IMR-90 (cell line): ENCODE data around the gene COX6A2. TPM values are rescaled to one million over a fixed set of nuclear protein-coding genes. Genes with fewer than 3 reads are reported as not detected.

Experiments
- ATAC-seq: fragments of 200-7000 bp; cut with Tn5 transposase; 2 replicates; pipeline ENCODE4 v1.9.1; 2020; ENCODE audit warnings: low read depth, mild to moderate bottlenecking, moderate library complexity
- BruUV-seq: library from RNA; stranded (reverse); fragments of 400-500 nt; replicated peaks from 2 replicates; lab custom pipeline; 2021; lab: Mats Ljungman, UMichigan
- CTCF ChIA-PET: fragments of 300-600 bp; formaldehyde crosslinking; extraction: SDS; loops from one replicate; lab custom pipeline; 2021; ENCODE audit warnings: antibody characterized with exemption; lab: Yijun Ruan, JAX
- POLR2A ChIA-PET: fragments of 300-600 bp; sonication (Branson Sonifier 250); formaldehyde crosslinking; loops from one replicate; lab custom pipeline; 2022; ENCODE audit warnings: antibody characterized with exemption; ENCODE audit not compliant: unreplicated experiment; lab: Charles Lee
- DNase-seq: peaks from one replicate; pipeline ENCODE4 v3.0.0; 2013
- H2AFZ ChIP-seq: replicated peaks from 2 replicates; pipeline ENCODE3; 2013; ENCODE audit warnings: low read length, mild to moderate bottlenecking; ENCODE audit not compliant: poor library complexity
- H2AK5ac ChIP-seq: 2 replicates; pipeline ENCODE4 v1.6.1; 2013; ENCODE audit warnings: low read depth, low read length, inconsistent platforms
- H2AK9ac ChIP-seq: replicated peaks from 2 replicates; pipeline ENCODE3; 2013; ENCODE audit warnings: mild to moderate bottlenecking, low read depth, low read length, moderate library complexity; ENCODE audit not compliant: poor library complexity
- H2BK120ac ChIP-seq: 2 replicates; pipeline ENCODE4 v1.6.1; 2013; ENCODE audit warnings: low read depth, low read length, inconsistent platforms
- H2BK15ac ChIP-seq: 3 replicates; pipeline ENCODE4 v1.6.1; 2013; ENCODE audit warnings: low read depth, low read length, inconsistent platforms
- H2BK20ac ChIP-seq: 2 replicates; pipeline ENCODE4 v1.6.1; 2013; ENCODE audit warnings: low read depth, mild to moderate bottlenecking, inconsistent platforms, low read length, moderate library complexity
- H2BK5ac ChIP-seq: 2 replicates; pipeline ENCODE4 v1.6.1; 2013; ENCODE audit warnings: mild to moderate bottlenecking, low read depth, low read length, inconsistent platforms; ENCODE audit not compliant: poor library complexity, severe bottlenecking
- H3K14ac ChIP-seq: replicated peaks from 2 replicates; pipeline ENCODE4 v1.6.1; 2013; ENCODE audit warnings: low read depth, low read length, inconsistent platforms
- H3K18ac ChIP-seq: 2 replicates; pipeline ENCODE4 v1.6.1; 2013; ENCODE audit warnings: low read depth, low read length, control low read depth
- H3K23ac ChIP-seq: 2 replicates; pipeline ENCODE4 v1.6.1; 2013; ENCODE audit warnings: low read depth, low read length, inconsistent platforms
- H3K27ac ChIP-seq: 2 replicates; pipeline ENCODE4 v1.5.1; 2013; ENCODE audit warnings: mild to moderate bottlenecking, control low read depth, low read length; ENCODE audit not compliant: insufficient read depth
- H3K27me3 ChIP-seq: 2 replicates; pipeline ENCODE4 v1.6.1; 2013; ENCODE audit warnings: low read length; ENCODE audit not compliant: control insufficient read depth, insufficient read depth
- H3K36me3 ChIP-seq: 2 replicates; pipeline ENCODE4 v1.6.1; 2013; ENCODE audit warnings: low read length, mixed read lengths; ENCODE audit not compliant: control insufficient read depth, insufficient read depth
- H3K4ac ChIP-seq: 2 replicates; pipeline ENCODE4 v1.6.1; 2013; ENCODE audit warnings: low read depth, low read length, inconsistent platforms
- H3K4me1 ChIP-seq: 2 replicates; pipeline ENCODE4 v1.6.1; 2013; ENCODE audit warnings: low read length, mixed read lengths; ENCODE audit not compliant: control insufficient read depth, insufficient read depth
- H3K4me2 ChIP-seq: 2 replicates; pipeline ENCODE4 v1.6.1; 2013; ENCODE audit warnings: low read depth, mild to moderate bottlenecking, control low read depth, low read length, moderate library complexity
- H3K4me3 ChIP-seq: 2 replicates; pipeline ENCODE4 v1.5.1; 2013; ENCODE audit warnings: low read depth, mild to moderate bottlenecking, control low read depth, low read length, moderate library complexity; ENCODE audit not compliant: insufficient read depth
- H3K56ac ChIP-seq: 2 replicates; pipeline ENCODE4 v1.6.1; 2013; ENCODE audit warnings: low read length, inconsistent platforms; ENCODE audit not compliant: insufficient read depth; ENCODE audit errors: extremely low read depth
- H3K79me1 ChIP-seq, 2 experiments: 2 replicates each; pipeline ENCODE4 v1.6.1; 2013; ENCODE audit warnings: low read length in 2 of 2, inconsistent platforms in 1 of 2, low read depth in 1 of 2
- H3K9ac ChIP-seq: 2 replicates; pipeline ENCODE4 v1.6.1; 2013; ENCODE audit warnings: low read depth, low read length, control low read depth
- H3K9me1 ChIP-seq: 2 replicates; pipeline ENCODE4 v1.6.1; 2013; ENCODE audit warnings: low read length, inconsistent platforms; ENCODE audit not compliant: insufficient read depth
- H3K9me3 ChIP-seq: 2 replicates; pipeline ENCODE4 v1.6.1; 2013; ENCODE audit warnings: low read length; ENCODE audit not compliant: control insufficient read depth, insufficient read depth
- H4K20me1 ChIP-seq: 2 replicates; pipeline ENCODE4 v1.6.1; 2013; ENCODE audit warnings: low read length, inconsistent platforms; ENCODE audit not compliant: insufficient read depth
- H4K5ac ChIP-seq: 2 replicates; pipeline ENCODE4 v1.6.1; 2013; ENCODE audit warnings: mild to moderate bottlenecking, low read depth, low read length, control low read depth
- H4K8ac ChIP-seq, 2 experiments: 2 replicates each; pipeline ENCODE4 v1.6.1; 2013; ENCODE audit warnings: low read depth in 2 of 2, low read length in 2 of 2, control low read depth in 1 of 2, inconsistent platforms in 1 of 2
- H4K91ac ChIP-seq: 2 replicates; pipeline ENCODE4 v1.6.1; 2013; ENCODE audit warnings: low read depth, low read length, inconsistent platforms; ENCODE audit not compliant: insufficient read depth
- BHLHE40 ChIP-seq: fragments of 150-350 bp; IDR thresholded peaks from 2 replicates; pipeline ENCODE4 v1.6.1; 2016; ENCODE audit warnings: mild to moderate bottlenecking, low read depth, low read length
- CEBPB ChIP-seq: IDR thresholded peaks from 2 replicates; pipeline ENCODE4 v1.6.1; 2012; ENCODE audit warnings: low read depth, low read length, improper control_type of control experiment
- CHD1 ChIP-seq: IDR thresholded peaks from 2 replicates; pipeline ENCODE4 v1.6.1; 2012; ENCODE audit warnings: low read depth, low read length, improper control_type of control experiment
- FOS ChIP-seq: fragments of 150-350 bp; IDR thresholded peaks from 2 replicates; pipeline ENCODE4 v1.6.1; 2016; ENCODE audit warnings: low read depth, low read length
- MAFK ChIP-seq: IDR thresholded peaks from 2 replicates; pipeline ENCODE4 v1.6.1; 2012; ENCODE audit warnings: low read depth, low read length, improper control_type of control experiment
- MAZ ChIP-seq: IDR thresholded peaks from 2 replicates; pipeline ENCODE4 v1.6.1; 2012; ENCODE audit warnings: low read depth, mild to moderate bottlenecking, low read length, improper control_type of control experiment, moderate library complexity, borderline replicate concordance
- MXI1 ChIP-seq: IDR thresholded peaks from 2 replicates; pipeline ENCODE4 v1.6.1; 2012; ENCODE audit warnings: low read depth, mild to moderate bottlenecking, low read length, moderate library complexity, borderline replicate concordance
- POLR2A ChIP-seq: IDR thresholded peaks from 2 replicates; pipeline ENCODE4 v1.6.1; 2012; ENCODE audit warnings: mild to moderate bottlenecking, low read depth, low read length
- RAD21 ChIP-seq: IDR thresholded peaks from 2 replicates; pipeline ENCODE4 v1.6.1; 2012; ENCODE audit warnings: low read length, improper control_type of control experiment
- RCOR1 ChIP-seq: IDR thresholded peaks from 2 replicates; pipeline ENCODE4 v1.6.1; 2012; ENCODE audit warnings: mild to moderate bottlenecking, low read length, improper control_type of control experiment; ENCODE audit not compliant: insufficient replicate concordance
- RFX5 ChIP-seq: IDR thresholded peaks from 2 replicates; pipeline ENCODE4 v1.8.0; 2012; ENCODE audit warnings: low read depth, mild to moderate bottlenecking, low read length, moderate library complexity
- SMC3 ChIP-seq: fragments of 150-350 bp; IDR thresholded peaks from 2 replicates; pipeline ENCODE4 v1.6.1; 2016; ENCODE audit warnings: low read depth, mild to moderate bottlenecking, antibody characterized with exemption, low read length, moderate library complexity
- WGBS, 2 experiments: methylation state at CpG; one replicate each; pipeline versions ENCODE4 v1.1.5 to v1.1.7; 2013; ENCODE audit warnings: missing lambda C conversion rate in 2 of 2; ENCODE audit not compliant: insufficient read length in 1 of 2; ENCODE audit errors: extremely low coverage in 2 of 2; 5-methylcytosine and 5-hydroxymethylcytosine counted together
- dilution Hi-C: fragments of 300-500 bp; cut with HindIII; formaldehyde crosslinking; loops from one replicate; pipeline ENCODE4 v1.14.3; 2018; ENCODE audit warnings: low sequenced_read_pairs; ENCODE audit not compliant: unreplicated experiment
- in situ Hi-C: fragments of 300-500 bp; cut with MboI; formaldehyde crosslinking; loops from 3 replicates; pipeline ENCODE4 v1.14.3; 2019; ENCODE audit warnings: low sequenced_read_pairs, inconsistent platforms, mixed read lengths
- intact Hi-C: fragments of 100-400 bp; cut with micrococcal nuclease; formaldehyde crosslinking; loops from 2 replicates; pipeline ENCODE4 v1.10.0; 2022
- polyA plus RNA-seq, 3 experiments: library from polyadenylated mRNA; depleted of rRNA; stranded (reverse); fragments of >200 nt; gene quantifications; 2 replicates each; pipeline ENCODE4 v1.2.3, GENCODE V29; 2012; ENCODE audit warnings: low replicate concordance in 1 of 3
- total RNA-seq: library from RNA; depleted of rRNA; stranded (reverse); fragments of >200 nt; gene quantifications from 2 replicates; pipeline ENCODE4 v1.2.3, GENCODE V29; 2012
- TF ChIP-seq, protein P1 (sequence below): fragments of 150-350 bp; IDR thresholded peaks from 2 replicates; pipeline ENCODE4 v1.6.1; 2017; ENCODE audit warnings: mild to moderate bottlenecking, antibody characterized with exemption, low read length, low read depth
- TF ChIP-seq, protein P2 (sequence below): conservative IDR thresholded peaks from 2 replicates; pipeline ENCODE4 v1.5.1; 2012; ENCODE audit warnings: mild to moderate bottlenecking, low read depth, low read length, improper control_type of control experiment

The COX6A2 gene
- total and polyA plus RNA-seq, 2 of the 4 experiments (the other 2 are of a cell fraction) = not detected

DNA sequence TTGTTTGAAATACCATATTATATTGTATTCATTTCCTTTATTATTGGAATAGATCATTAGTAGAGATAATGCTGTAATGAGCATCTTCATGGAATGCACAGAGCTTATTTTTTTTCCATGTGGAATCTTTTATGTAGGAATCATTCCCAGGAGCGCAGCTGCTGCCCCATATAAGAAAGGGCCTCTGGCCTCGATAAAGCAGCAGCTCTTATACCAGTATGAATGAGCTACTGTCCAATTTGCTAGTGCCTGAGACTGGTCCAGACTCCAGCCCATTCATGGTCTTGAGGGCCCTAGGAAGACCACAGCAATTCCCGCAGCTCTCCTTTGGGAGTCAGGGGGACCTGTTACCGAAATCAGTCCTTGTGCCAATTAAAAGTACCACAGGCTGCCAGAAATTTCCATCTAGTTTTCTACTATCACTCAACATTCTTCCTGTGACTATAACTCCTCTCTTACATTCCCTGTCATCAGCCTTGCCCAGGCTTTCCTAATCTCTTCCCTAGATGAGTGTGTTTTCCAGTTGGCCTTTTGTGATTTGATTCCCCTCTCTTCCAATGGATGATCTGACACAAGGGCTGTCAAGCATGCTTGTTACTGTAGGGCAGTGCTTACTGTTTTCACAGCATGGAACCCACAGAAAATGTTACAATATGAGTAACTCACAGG lies 12.5 kb upstream of the COX6A2 start:
- H3K14ac ChIP-seq = no peak overlapping the region
- no peaks in the 10 kb centered on the region for H3K79me1 ChIP-seq
- H4K20me1 ChIP-seq = no peaks in the 10 kb centered on the region
- intact Hi-C loops (loop anchor here (10.0 kb wide), 2 partner anchors 56 to 64 kb away; partner anchors contain the start of gene RUSF1), in situ Hi-C loops (loop anchor here (5.0 to 10.0 kb wide), 3 partner anchors 64 to 446 kb away; partner anchors contain the start of gene RUSF1), dilution Hi-C loops (no loop called here)
- ChIA-PET CTCF (no interaction called here), POLR2A (no interaction called here)
- BruUV-seq = no TSS peak
- no peak overlapping the region for H4K8ac ChIP-seq
- TF ChIP-seq MAFK = no peak
- TF ChIP-seq MXI1 = no peak
- TF ChIP-seq RFX5 = no peak
- no peak for TF ChIP-seq RAD21
- TF ChIP-seq RCOR1 = no peak
- TF ChIP-seq CHD1 = no peak
- TF ChIP-seq, protein P1, sequence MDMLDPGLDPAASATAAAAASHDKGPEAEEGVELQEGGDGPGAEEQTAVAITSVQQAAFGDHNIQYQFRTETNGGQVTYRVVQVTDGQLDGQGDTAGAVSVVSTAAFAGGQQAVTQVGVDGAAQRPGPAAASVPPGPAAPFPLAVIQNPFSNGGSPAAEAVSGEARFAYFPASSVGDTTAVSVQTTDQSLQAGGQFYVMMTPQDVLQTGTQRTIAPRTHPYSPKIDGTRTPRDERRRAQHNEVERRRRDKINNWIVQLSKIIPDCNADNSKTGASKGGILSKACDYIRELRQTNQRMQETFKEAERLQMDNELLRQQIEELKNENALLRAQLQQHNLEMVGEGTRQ = no peak
- no peak for TF ChIP-seq SMC3
- TF ChIP-seq MAZ = no peak
- TF ChIP-seq, protein P2, sequence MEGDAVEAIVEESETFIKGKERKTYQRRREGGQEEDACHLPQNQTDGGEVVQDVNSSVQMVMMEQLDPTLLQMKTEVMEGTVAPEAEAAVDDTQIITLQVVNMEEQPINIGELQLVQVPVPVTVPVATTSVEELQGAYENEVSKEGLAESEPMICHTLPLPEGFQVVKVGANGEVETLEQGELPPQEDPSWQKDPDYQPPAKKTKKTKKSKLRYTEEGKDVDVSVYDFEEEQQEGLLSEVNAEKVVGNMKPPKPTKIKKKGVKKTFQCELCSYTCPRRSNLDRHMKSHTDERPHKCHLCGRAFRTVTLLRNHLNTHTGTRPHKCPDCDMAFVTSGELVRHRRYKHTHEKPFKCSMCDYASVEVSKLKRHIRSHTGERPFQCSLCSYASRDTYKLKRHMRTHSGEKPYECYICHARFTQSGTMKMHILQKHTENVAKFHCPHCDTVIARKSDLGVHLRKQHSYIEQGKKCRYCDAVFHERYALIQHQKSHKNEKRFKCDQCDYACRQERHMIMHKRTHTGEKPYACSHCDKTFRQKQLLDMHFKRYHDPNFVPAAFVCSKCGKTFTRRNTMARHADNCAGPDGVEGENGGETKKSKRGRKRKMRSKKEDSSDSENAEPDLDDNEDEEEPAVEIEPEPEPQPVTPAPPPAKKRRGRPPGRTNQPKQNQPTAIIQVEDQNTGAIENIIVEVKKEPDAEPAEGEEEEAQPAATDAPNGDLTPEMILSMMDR = no peak
- no peak for TF ChIP-seq POLR2A
- no peak for TF ChIP-seq CEBPB
- no peak for TF ChIP-seq FOS
- TF ChIP-seq BHLHE40 = no peak
- H2AK5ac ChIP-seq = no peak overlapping the region
- no peak overlapping the region for H2BK15ac ChIP-seq
- no peak for DNase-seq
- H3K9me1 ChIP-seq = no peaks in the 10 kb centered on the region
- no peak for ATAC-seq
- H3K4me1 ChIP-seq = no peaks in the 10 kb centered on the region
- no peak overlapping the region for H4K5ac ChIP-seq
- H4K91ac ChIP-seq = no peak overlapping the region
- H2BK20ac ChIP-seq = no peak overlapping the region
- no peak overlapping the region for H3K27ac ChIP-seq
- no peak overlapping the region for H3K23ac ChIP-seq
- no peak overlapping the region for H3K4ac ChIP-seq
- no peak overlapping the region for H2BK120ac ChIP-seq
- H3K4me2 ChIP-seq = no peak overlapping the region
- no peak overlapping the region for H3K18ac ChIP-seq
- whole genome bisulfite sequencing, 2 experiments = 72% methylated on average over 2 of the region's 4 CpGs; no CpG with 5 or more reads in 1 of the 2 experiments
- H3K4me3 ChIP-seq = no peak overlapping the region
- no peak overlapping the region for H2AFZ ChIP-seq
- H3K27me3 ChIP-seq = no peaks in the 10 kb centered on the region
- no peaks in the 10 kb centered on the region for H3K36me3 ChIP-seq
- H3K9me3 ChIP-seq = no peaks in the 10 kb centered on the region
- H3K56ac ChIP-seq = no peak overlapping the region
- H2BK5ac ChIP-seq = no peak overlapping the region
- no peak overlapping the region for H3K9ac ChIP-seq
- no peak overlapping the region for H2AK9ac ChIP-seq
